K562 (cell line): ENCODE results near the gene ZNF831. TPM values are rescaled to one million over a fixed set of nuclear protein-coding genes. Genes with fewer than 3 reads are reported as not detected.

Source experiments
- ATAC-seq: fragments of 200-7000 bp; cut with Tn5 transposase; 3 replicates; pipeline ENCODE4 v1.9.1; 2020; ENCODE audit warnings: moderate library complexity
- BruUV-seq: library from RNA; stranded (reverse); fragments of 400-500 nt; replicated peaks from 2 replicates; lab custom pipeline; 2021; lab: Mats Ljungman, UMichigan
- CTCF ChIA-PET: fragments of 300-600 bp; formaldehyde crosslinking; extraction: SDS; loops from one replicate; lab custom pipeline; 2021; ENCODE audit warnings: low intra/inter-chr PET ratio; lab: Yijun Ruan, JAX
- POLR2A ChIA-PET: fragments of 300-600, 350-650 bp; sonication (Branson Sonifier 250); formaldehyde crosslinking; extraction: SDS; loops from one replicate; lab custom pipeline; 2021; ENCODE audit warnings: antibody characterized with exemption, inconsistent platforms; lab: Yijun Ruan, JAX
- DNase-seq, 4 experiments: peaks; one replicate each; pipeline versions ENCODE4 v3.0.0 to v3.0.0-alpha.2; 2011 to 2018; ENCODE audit warnings: low spot score in 3 of 4, mixed read lengths in 3 of 4; ENCODE audit errors: extremely low read depth in 1 of 4
- FAIRE-seq: peaks from 2 replicates; lab custom pipeline; 2011; peaks lifted over from hg19 to GRCh38; lab: Jason Lieb, UNC
- H2AFZ ChIP-seq: 2 replicates; pipeline ENCODE4 v1.6.0; 2011; ENCODE audit warnings: low read depth, low read length, control low read depth, inconsistent platforms
- H3K27ac ChIP-seq: fragments of 200-600 bp; 3 replicates; pipeline ENCODE4 v1.8.0; 2011; ENCODE audit warnings: low read depth, mild to moderate bottlenecking, control low read depth, inconsistent platforms, low read length, moderate library complexity, mixed read lengths; ENCODE audit errors: extremely low read depth
- H3K27me3 ChIP-seq, 2 experiments: fragments of 300-600 bp in 1 of 2; 2 replicates in 1 of 2; 3 replicates in 1 of 2; pipeline versions ENCODE4 v1.6.0 to v1.8.0; 2011; ENCODE audit warnings: inconsistent platforms in 2 of 2, low read length in 2 of 2, mild to moderate bottlenecking in 1 of 2, mixed read lengths in 1 of 2, moderate library complexity in 1 of 2; ENCODE audit not compliant: control insufficient read depth in 2 of 2, insufficient read depth in 2 of 2
- H3K36me3 ChIP-seq: fragments of 300-600 bp; 3 replicates; pipeline ENCODE4 v1.8.0; 2011; ENCODE audit warnings: mild to moderate bottlenecking, low read length, inconsistent platforms; ENCODE audit not compliant: control insufficient read depth, insufficient read depth
- H3K4me1 ChIP-seq, 2 experiments: fragments of 200-600 bp in 1 of 2; replicated peaks in 1 of 2; 2 replicates in 1 of 2; 3 replicates in 1 of 2; pipeline versions ENCODE4 v1.5.1 to v1.8.0; 2011; ENCODE audit warnings: inconsistent platforms in 2 of 2, low read length in 2 of 2, mild to moderate bottlenecking in 1 of 2, mixed read lengths in 1 of 2, moderate library complexity in 1 of 2; ENCODE audit not compliant: control insufficient read depth in 2 of 2, insufficient read depth in 2 of 2
- H3K4me2 ChIP-seq: 2 replicates; pipeline ENCODE4 v1.6.1; 2011; ENCODE audit warnings: low read length, control low read depth, inconsistent platforms, mixed read lengths; ENCODE audit not compliant: insufficient read depth
- H3K4me3 ChIP-seq: fragments of 200-600 bp; sonication (generic), shearing (Covaris generic); 2 replicates; pipeline ENCODE4 v1.5.1; 2016; ENCODE audit warnings: control low read depth, inconsistent platforms
- H3K79me2 ChIP-seq: fragments of 200-600 bp; 3 replicates; pipeline ENCODE4 v1.8.0; 2011; ENCODE audit warnings: low read length, inconsistent platforms; ENCODE audit not compliant: control insufficient read depth, insufficient read depth
- H3K9ac ChIP-seq, 2 experiments: 2 replicates each; pipeline versions ENCODE4 v1.6.0 to v1.6.1; 2011; ENCODE audit warnings: low read depth in 2 of 2, low read length in 2 of 2, control low read depth in 1 of 2, inconsistent platforms in 1 of 2, mild to moderate bottlenecking in 1 of 2, mixed read lengths in 1 of 2; ENCODE audit not compliant: insufficient read depth in 1 of 2
- H3K9me1 ChIP-seq: one replicate; pipeline ENCODE4 v1.6.0; 2011; ENCODE audit warnings: inconsistent platforms, mild to moderate bottlenecking, low read length, moderate library complexity; ENCODE audit not compliant: control insufficient read depth, insufficient read depth
- H3K9me3 ChIP-seq: replicated peaks from 2 replicates; pipeline ENCODE4 v1.5.1; 2011; ENCODE audit warnings: low read depth, low read length, inconsistent platforms; ENCODE audit not compliant: control insufficient read depth, insufficient read depth
- H4K20me1 ChIP-seq: replicated peaks from 2 replicates; pipeline ENCODE4 v1.6.1; 2011; ENCODE audit warnings: low read length, inconsistent platforms, mixed read lengths; ENCODE audit not compliant: control insufficient read depth, insufficient read depth
- EWSR1 ChIP-seq: fragments of 450-650 bp; IDR thresholded peaks from 2 replicates; pipeline ENCODE4 v1.6.1; 2018; ENCODE audit warnings: borderline replicate concordance, mild to moderate bottlenecking, low read depth, moderate library complexity; ENCODE audit not compliant: partially characterized antibody
- HSF4 ChIP-seq: fragments of 250-450 bp; sonication (Bioruptor Pico); IDR thresholded peaks from 2 replicates; pipeline ENCODE4 v2.1.2; 2022; ENCODE audit warnings: mild to moderate bottlenecking, moderate library complexity, borderline replicate concordance
- MCM5 ChIP-seq: fragments of 450-650 bp; IDR thresholded peaks from 2 replicates; pipeline ENCODE4 v1.6.1; 2016; ENCODE audit warnings: low read depth
- NRF1 ChIP-seq, 2 experiments: fragments of 450-650 bp; IDR thresholded peaks in 1 of 2; conservative IDR thresholded peaks in 1 of 2; 2 replicates each; pipeline ENCODE4 v1.6.1; 2014; ENCODE audit warnings: mild to moderate bottlenecking in 2 of 2
- ZNF79 ChIP-seq: fragments of 250-450 bp; sonication (Bioruptor Pico); IDR thresholded peaks from 2 replicates; pipeline ENCODE4 v1.4.0; 2020; ENCODE audit warnings: low read depth, mild to moderate bottlenecking, moderate library complexity
- WGBS: fragments of 100-300 bp; shearing (Covaris generic); methylation state at CpG from one replicate; pipeline ENCODE4 v1.1.6; 2016; ENCODE audit warnings: low coverage, mixed read lengths; ENCODE audit not compliant: insufficient coverage; ENCODE audit errors: missing lambda C conversion rate; 5-methylcytosine and 5-hydroxymethylcytosine counted together
- in situ Hi-C: fragments of 300-500 bp; cut with MboI; formaldehyde crosslinking; loops from 4 replicates; pipeline ENCODE4 v1.15.0; 2018; ENCODE audit warnings: inconsistent platforms, mixed read lengths
- intact Hi-C: fragments of 100-400 bp; cut with micrococcal nuclease; formaldehyde crosslinking; loops from 2 replicates; pipeline ENCODE4 v1.14.2; 2022
- polyA plus RNA-seq, 8 experiments: library from polyadenylated mRNA; depleted of rRNA in 4 of 8; stranded (reverse) in 5 of 8; unstranded in 3 of 8; fragments of >200 nt; fragmentation: Nextera tagmentation in 2 of 8; fragmentation: Illumina TruSeq in 1 of 8; extraction: Ambion mirVana in 2 of 8; extraction: Trizol in 1 of 8; gene quantifications; 2 replicates each; pipeline versions ENCODE4 v1.2.1 to v1.2.3, GENCODE V29; 2011 to 2014; ENCODE audit warnings: inconsistent platforms in 1 of 8, missing spikeins in 1 of 8
- total RNA-seq, 7 experiments: library from RNA; depleted of rRNA in 6 of 7; stranded (reverse); fragments of >200 nt in 6 of 7; fragmentation: Illumina TruSeq in 2 of 7; extraction: Trizol in 2 of 7; gene quantifications; 2 replicates each; pipeline versions ENCODE4 v1.2.1 to v1.2.3, GENCODE V29; 2011 to 2021; ENCODE audit warnings: low replicate concordance in 1 of 7
- TF ChIP-seq, protein P1 (sequence below), 3 experiments: fragments of 200-800 bp in 1 of 3; fragments of 250-450 bp in 1 of 3; fragments of 450-650 bp in 1 of 3; sonication (Bioruptor Pico) in 1 of 3; sonication (Bioruptor generic) in 1 of 3; formaldehyde crosslinking in 1 of 3; IDR thresholded peaks; 2 replicates each; pipeline versions ENCODE4 v1.6.1 to v1.8.0; 2016 to 2022; ENCODE audit warnings: mild to moderate bottlenecking in 2 of 3, missing genetic modification characterization in 2 of 3, missing compliant biosample characterization in 1 of 3, moderate library complexity in 1 of 3
- TF ChIP-seq, protein P2 (sequence below), 2 experiments: fragments of 450-650 bp in 1 of 2; sonication (generic) in 1 of 2; formaldehyde crosslinking in 1 of 2; IDR thresholded peaks in 1 of 2; conservative IDR thresholded peaks in 1 of 2; 2 replicates each; pipeline versions ENCODE4 v1.6.1 to v1.8.1; 2016 to 2023; ENCODE audit warnings: mild to moderate bottlenecking in 2 of 2, moderate library complexity in 2 of 2, inconsistent platforms in 1 of 2, missing genetic modification reagents in 1 of 2
- TF ChIP-seq, protein P3 (sequence below): sonication (generic); formaldehyde crosslinking; IDR thresholded peaks from 2 replicates; pipeline ENCODE4 v1.8.0; 2022; ENCODE audit warnings: mild to moderate bottlenecking, missing genetic modification reagents, borderline replicate concordance

ZNF831 gene
- total and polyA plus RNA-seq, 9 of the 15 experiments (the other 6 are each of a cell fraction or from before 2014, with no cell fraction given): not detected

DNA sequence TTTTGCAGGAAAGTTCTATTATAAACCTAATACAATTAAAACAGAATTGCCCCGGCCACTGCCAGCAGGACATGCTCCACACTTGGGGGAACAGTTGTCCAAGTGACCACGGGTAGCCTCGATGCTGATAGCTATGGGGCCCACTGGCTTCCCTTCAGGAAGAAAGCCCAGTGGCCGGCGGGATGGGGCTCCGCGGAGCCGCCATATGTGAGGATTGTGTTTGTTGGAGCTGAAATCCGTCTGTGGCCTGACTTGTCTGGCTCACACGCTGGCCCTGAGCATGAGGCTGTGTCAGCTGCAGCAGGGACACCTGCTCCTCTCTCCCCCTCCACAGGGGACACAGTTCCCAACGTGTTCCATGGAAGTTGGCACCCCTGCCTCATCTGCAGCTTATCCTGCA, 46.6 kb downstream of the ZNF831 start (continued):
- TF ChIP-seq, protein P1, sequence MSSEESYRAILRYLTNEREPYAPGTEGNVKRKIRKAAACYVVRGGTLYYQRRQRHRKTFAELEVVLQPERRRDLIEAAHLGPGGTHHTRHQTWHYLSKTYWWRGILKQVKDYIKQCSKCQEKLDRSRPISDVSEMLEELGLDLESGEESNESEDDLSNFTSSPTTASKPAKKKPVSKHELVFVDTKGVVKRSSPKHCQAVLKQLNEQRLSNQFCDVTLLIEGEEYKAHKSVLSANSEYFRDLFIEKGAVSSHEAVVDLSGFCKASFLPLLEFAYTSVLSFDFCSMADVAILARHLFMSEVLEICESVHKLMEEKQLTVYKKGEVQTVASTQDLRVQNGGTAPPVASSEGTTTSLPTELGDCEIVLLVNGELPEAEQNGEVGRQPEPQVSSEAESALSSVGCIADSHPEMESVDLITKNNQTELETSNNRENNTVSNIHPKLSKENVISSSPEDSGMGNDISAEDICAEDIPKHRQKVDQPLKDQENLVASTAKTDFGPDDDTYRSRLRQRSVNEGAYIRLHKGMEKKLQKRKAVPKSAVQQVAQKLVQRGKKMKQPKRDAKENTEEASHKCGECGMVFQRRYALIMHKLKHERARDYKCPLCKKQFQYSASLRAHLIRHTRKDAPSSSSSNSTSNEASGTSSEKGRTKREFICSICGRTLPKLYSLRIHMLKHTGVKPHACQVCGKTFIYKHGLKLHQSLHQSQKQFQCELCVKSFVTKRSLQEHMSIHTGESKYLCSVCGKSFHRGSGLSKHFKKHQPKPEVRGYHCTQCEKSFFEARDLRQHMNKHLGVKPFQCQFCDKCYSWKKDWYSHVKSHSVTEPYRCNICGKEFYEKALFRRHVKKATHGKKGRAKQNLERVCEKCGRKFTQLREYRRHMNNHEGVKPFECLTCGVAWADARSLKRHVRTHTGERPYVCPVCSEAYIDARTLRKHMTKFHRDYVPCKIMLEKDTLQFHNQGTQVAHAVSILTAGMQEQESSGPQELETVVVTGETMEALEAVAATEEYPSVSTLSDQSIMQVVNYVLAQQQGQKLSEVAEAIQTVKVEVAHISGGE (CRISPR knock-in tag; IDR thresholded peaks at IDR 0.05): no peak

DNA sequence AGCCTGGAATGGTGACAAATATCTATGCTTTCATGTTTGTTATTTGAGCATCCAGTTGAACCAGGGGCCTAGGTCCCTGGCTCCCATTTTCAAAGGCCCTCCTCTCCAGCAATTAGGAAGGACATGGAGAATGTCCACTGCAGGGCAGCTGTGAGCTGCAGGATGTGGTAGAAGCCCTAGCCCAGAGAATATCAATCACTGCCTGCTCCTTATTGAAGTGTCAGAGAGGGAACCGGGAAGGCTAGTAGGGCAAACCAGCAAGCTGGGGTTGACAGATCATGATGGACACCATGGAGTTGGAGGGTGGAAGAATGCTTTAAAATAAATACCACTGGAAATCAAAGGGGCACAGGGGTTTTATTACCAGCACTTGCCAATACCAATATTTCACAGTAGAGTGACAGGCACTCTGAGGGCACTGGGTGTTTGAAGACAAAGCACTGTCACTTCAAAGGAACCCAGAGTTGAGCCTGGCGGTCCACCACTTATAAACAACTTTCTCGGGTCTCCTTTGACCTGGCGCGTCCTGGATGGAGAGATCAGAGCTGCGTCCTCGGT, 47.7 kb downstream of the ZNF831 start:
- FAIRE-seq: no peak
- TF ChIP-seq MCM5 (no peak), HSF4 (CRISPR knock-in tag) (no peak), ZNF79 (CRISPR knock-in tag) (no peak), NRF1 (conservative IDR thresholded peaks at IDR 0.05 in 1 of 2, IDR thresholded peaks at IDR 0.05 in 1 of 2) (no peak), EWSR1 (no peak)
- TF ChIP-seq, protein P2, sequence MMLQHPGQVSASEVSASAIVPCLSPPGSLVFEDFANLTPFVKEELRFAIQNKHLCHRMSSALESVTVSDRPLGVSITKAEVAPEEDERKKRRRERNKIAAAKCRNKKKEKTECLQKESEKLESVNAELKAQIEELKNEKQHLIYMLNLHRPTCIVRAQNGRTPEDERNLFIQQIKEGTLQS (IDR thresholded peaks at IDR 0.05): no peak
- TF ChIP-seq, protein P2 (CRISPR knock-in tag; conservative IDR thresholded peaks at IDR 0.05): no peak
- TF ChIP-seq, protein P3, sequence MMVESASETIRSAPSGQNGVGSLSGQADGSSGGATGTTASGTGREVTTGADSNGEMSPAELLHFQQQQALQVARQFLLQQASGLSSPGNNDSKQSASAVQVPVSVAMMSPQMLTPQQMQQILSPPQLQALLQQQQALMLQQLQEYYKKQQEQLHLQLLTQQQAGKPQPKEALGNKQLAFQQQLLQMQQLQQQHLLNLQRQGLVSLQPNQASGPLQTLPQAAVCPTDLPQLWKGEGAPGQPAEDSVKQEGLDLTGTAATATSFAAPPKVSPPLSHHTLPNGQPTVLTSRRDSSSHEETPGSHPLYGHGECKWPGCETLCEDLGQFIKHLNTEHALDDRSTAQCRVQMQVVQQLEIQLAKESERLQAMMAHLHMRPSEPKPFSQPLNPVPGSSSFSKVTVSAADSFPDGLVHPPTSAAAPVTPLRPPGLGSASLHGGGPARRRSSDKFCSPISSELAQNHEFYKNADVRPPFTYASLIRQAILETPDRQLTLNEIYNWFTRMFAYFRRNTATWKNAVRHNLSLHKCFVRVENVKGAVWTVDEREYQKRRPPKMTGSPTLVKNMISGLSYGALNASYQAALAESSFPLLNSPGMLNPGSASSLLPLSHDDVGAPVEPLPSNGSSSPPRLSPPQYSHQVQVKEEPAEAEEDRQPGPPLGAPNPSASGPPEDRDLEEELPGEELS: no peak

More for the DNA sequence above, 47.7 kb downstream of the ZNF831 start:
- ChIA-PET CTCF (no interaction called here), POLR2A (no interaction called here)
- H3K4me3 ChIP-seq: no peak overlapping the region
- ATAC-seq (no peak), DNase-seq (no peak)
- no peaks in the 10 kb centered on the region for H3K79me2 ChIP-seq
- BruUV-seq: no TSS peak
- in situ Hi-C loops (no loop called here), intact Hi-C loops (no loop called here)
- no peaks in the 10 kb centered on the region for H3K36me3 ChIP-seq
- H3K9me3 ChIP-seq: no peaks in the 10 kb centered on the region
- H3K9me1 ChIP-seq: no peaks in the 10 kb centered on the region
- 0 out of 2 replicates have a peak, but pooled peaks cover 2% of the 10 kb centered on the region for H4K20me1 ChIP-seq
- H2AFZ ChIP-seq: no peak overlapping the region
- no peak overlapping the region for H3K9ac ChIP-seq
- WGBS: 0% methylated on average over 7 of the region's 7 CpGs
- H3K4me2 ChIP-seq: no peak overlapping the region
- H3K27ac ChIP-seq: no peak overlapping the region
- H3K27me3 ChIP-seq: peaks cover 2 to 19% of the 10 kb centered on the region in 2 experiments; a peak in 4 of 5 replicates
- no peaks in the 10 kb centered on the region for H3K4me1 ChIP-seq
